HEK293 (cell line): Measurements from ENCODE around the gene INVS.

Experiments used
- BCL11B ChIP-seq: fragments of 450-650 bp; formaldehyde crosslinking; IDR thresholded peaks from 2 replicates; pipeline ENCODE4 v1.5.1; 2016; ENCODE audit warnings: low read depth, missing biosample characterization, missing genetic modification characterization
- KLF1 ChIP-seq: fragments of 450-650 bp; formaldehyde crosslinking; IDR thresholded peaks from 2 replicates; pipeline ENCODE4 v1.5.1; 2016; ENCODE audit warnings: missing biosample characterization, missing genetic modification characterization
- OSR2 ChIP-seq: fragments of 450-650 bp; formaldehyde crosslinking; IDR thresholded peaks from 2 replicates; pipeline ENCODE4 v1.5.1; 2016; ENCODE audit warnings: missing biosample characterization, missing genetic modification characterization
- OVOL3 ChIP-seq: fragments of 450-650 bp; formaldehyde crosslinking; IDR thresholded peaks from 2 replicates; pipeline ENCODE4 v1.5.1; 2016; ENCODE audit warnings: missing biosample characterization, missing genetic modification characterization
- RBAK ChIP-seq: fragments of 450-650 bp; formaldehyde crosslinking; IDR thresholded peaks from 2 replicates; pipeline ENCODE4 v1.5.1; 2016; ENCODE audit warnings: missing biosample characterization, missing genetic modification characterization
- SCRT1 ChIP-seq: fragments of 450-650 bp; formaldehyde crosslinking; IDR thresholded peaks from 2 replicates; pipeline ENCODE4 v1.5.1; 2016; ENCODE audit warnings: missing biosample characterization, missing genetic modification characterization, borderline replicate concordance
- SCRT2 ChIP-seq: fragments of 450-650 bp; formaldehyde crosslinking; IDR thresholded peaks from 2 replicates; pipeline ENCODE4 v1.5.1; 2016; ENCODE audit warnings: missing biosample characterization, missing genetic modification characterization
- WT1 ChIP-seq: fragments of 450-650 bp; formaldehyde crosslinking; IDR thresholded peaks from 2 replicates; pipeline ENCODE4 v1.5.1; 2016; ENCODE audit warnings: missing biosample characterization, missing genetic modification characterization
- ZBTB48 ChIP-seq: fragments of 450-650 bp; formaldehyde crosslinking; IDR thresholded peaks from 2 replicates; pipeline ENCODE4 v1.5.1; 2016; ENCODE audit warnings: missing biosample characterization, missing genetic modification characterization
- ZNF133 ChIP-seq: fragments of 450-650 bp; formaldehyde crosslinking; IDR thresholded peaks from 2 replicates; pipeline ENCODE4 v1.5.1; 2016; ENCODE audit warnings: missing biosample characterization, missing genetic modification characterization
- ZNF175 ChIP-seq: fragments of 450-650 bp; formaldehyde crosslinking; IDR thresholded peaks from 2 replicates; pipeline ENCODE4 v1.5.1; 2016; ENCODE audit warnings: missing biosample characterization, missing genetic modification characterization
- ZNF211 ChIP-seq: fragments of 450-650 bp; formaldehyde crosslinking; IDR thresholded peaks from 2 replicates; pipeline ENCODE4 v1.5.1; 2016; ENCODE audit warnings: low read depth, missing biosample characterization, missing genetic modification characterization
- ZNF239 ChIP-seq: fragments of 450-650 bp; formaldehyde crosslinking; IDR thresholded peaks from 2 replicates; pipeline ENCODE4 v1.5.1; 2016; ENCODE audit warnings: missing biosample characterization, missing genetic modification characterization
- ZNF24 ChIP-seq: fragments of 450-650 bp; formaldehyde crosslinking; IDR thresholded peaks from 2 replicates; pipeline ENCODE4 v1.5.1; 2016; ENCODE audit warnings: missing biosample characterization, missing genetic modification characterization
- ZNF311 ChIP-seq: fragments of 450-650 bp; formaldehyde crosslinking; IDR thresholded peaks from 2 replicates; pipeline ENCODE4 v1.5.1; 2017; ENCODE audit warnings: missing biosample characterization, missing genetic modification characterization, borderline replicate concordance
- ZNF324 ChIP-seq: fragments of 450-650 bp; formaldehyde crosslinking; IDR thresholded peaks from 2 replicates; pipeline ENCODE4 v1.5.1; 2016; ENCODE audit warnings: missing biosample characterization, missing genetic modification characterization
- ZNF366 ChIP-seq: fragments of 450-650 bp; formaldehyde crosslinking; conservative IDR thresholded peaks from 2 replicates; pipeline ENCODE4 v1.5.1; 2016; ENCODE audit warnings: missing biosample characterization, missing genetic modification characterization
- ZNF394 ChIP-seq: fragments of 450-650 bp; formaldehyde crosslinking; IDR thresholded peaks from 2 replicates; pipeline ENCODE4 v1.5.1; 2016; ENCODE audit warnings: missing biosample characterization, missing genetic modification characterization, mild to moderate bottlenecking, moderate library complexity, borderline replicate concordance
- ZNF404 ChIP-seq: fragments of 450-650 bp; formaldehyde crosslinking; IDR thresholded peaks from 2 replicates; pipeline ENCODE4 v1.5.1; 2017; ENCODE audit warnings: missing biosample characterization, missing genetic modification characterization
- ZNF426 ChIP-seq: fragments of 450-650 bp; formaldehyde crosslinking; IDR thresholded peaks from 2 replicates; pipeline ENCODE4 v1.5.1; 2017; ENCODE audit warnings: missing biosample characterization, missing genetic modification characterization, mild to moderate bottlenecking, inconsistent platforms, moderate library complexity
- ZNF529 ChIP-seq: fragments of 450-650 bp; formaldehyde crosslinking; IDR thresholded peaks from 2 replicates; pipeline ENCODE4 v1.5.1; 2017; ENCODE audit warnings: missing genetic modification characterization, missing biosample characterization; ENCODE audit not compliant: insufficient replicate concordance
- ZNF560 ChIP-seq: fragments of 450-650 bp; formaldehyde crosslinking; IDR thresholded peaks from 2 replicates; pipeline ENCODE4 v1.5.1; 2017; ENCODE audit warnings: missing biosample characterization, missing genetic modification characterization, borderline replicate concordance
- ZNF596 ChIP-seq: fragments of 450-650 bp; IDR thresholded peaks from 2 replicates; pipeline ENCODE4 v1.5.0; 2018; ENCODE audit warnings: missing biosample characterization, mild to moderate bottlenecking, missing genetic modification characterization, moderate library complexity
- ZNF610 ChIP-seq: fragments of 450-650 bp; formaldehyde crosslinking; IDR thresholded peaks from 2 replicates; pipeline ENCODE4 v1.5.1; 2016; ENCODE audit warnings: missing biosample characterization, missing genetic modification characterization, borderline replicate concordance
- ZNF629 ChIP-seq: fragments of 450-650 bp; formaldehyde crosslinking; IDR thresholded peaks from 2 replicates; pipeline ENCODE4 v1.5.1; 2017; ENCODE audit warnings: missing biosample characterization, missing genetic modification characterization
- ZNF658 ChIP-seq: fragments of 450-650 bp; formaldehyde crosslinking; IDR thresholded peaks from 2 replicates; pipeline ENCODE4; 2016; ENCODE audit warnings: missing biosample characterization, missing genetic modification characterization
- ZNF660 ChIP-seq: fragments of 450-650 bp; IDR thresholded peaks from 2 replicates; pipeline ENCODE4 v1.5.1; 2018; ENCODE audit warnings: missing biosample characterization, mild to moderate bottlenecking, missing genetic modification characterization
- ZNF664 ChIP-seq: fragments of 450-650 bp; formaldehyde crosslinking; IDR thresholded peaks from 2 replicates; pipeline ENCODE4 v1.5.1; 2016; ENCODE audit warnings: missing biosample characterization, missing genetic modification characterization
- TF ChIP-seq, protein P1 (sequence below): fragments of 450-650 bp; formaldehyde crosslinking; IDR thresholded peaks from 2 replicates; pipeline ENCODE4 v1.5.1; 2016; ENCODE audit warnings: missing biosample characterization, missing genetic modification characterization
- TF ChIP-seq, protein P2 (sequence below): fragments of 450-650 bp; IDR thresholded peaks from 2 replicates; pipeline ENCODE4 v1.5.1; 2018; ENCODE audit warnings: missing biosample characterization, missing genetic modification characterization
- TF ChIP-seq, protein P3 (sequence below): IDR thresholded peaks from 2 replicates; pipeline ENCODE4 v1.6.1; 2011; ENCODE audit warnings: mild to moderate bottlenecking, low read depth, low read length, borderline replicate concordance
- TF ChIP-seq, protein P4 (sequence below): fragments of 450-650 bp; formaldehyde crosslinking; IDR thresholded peaks from 2 replicates; pipeline ENCODE4 v1.5.1; 2016; ENCODE audit warnings: missing biosample characterization, missing genetic modification characterization, borderline replicate concordance
- TF ChIP-seq, protein P5 (sequence below): fragments of 450-650 bp; formaldehyde crosslinking; IDR thresholded peaks from 2 replicates; pipeline ENCODE4 v1.5.1; 2016; ENCODE audit warnings: missing biosample characterization, missing genetic modification characterization, borderline replicate concordance

The INVS gene

DNA sequence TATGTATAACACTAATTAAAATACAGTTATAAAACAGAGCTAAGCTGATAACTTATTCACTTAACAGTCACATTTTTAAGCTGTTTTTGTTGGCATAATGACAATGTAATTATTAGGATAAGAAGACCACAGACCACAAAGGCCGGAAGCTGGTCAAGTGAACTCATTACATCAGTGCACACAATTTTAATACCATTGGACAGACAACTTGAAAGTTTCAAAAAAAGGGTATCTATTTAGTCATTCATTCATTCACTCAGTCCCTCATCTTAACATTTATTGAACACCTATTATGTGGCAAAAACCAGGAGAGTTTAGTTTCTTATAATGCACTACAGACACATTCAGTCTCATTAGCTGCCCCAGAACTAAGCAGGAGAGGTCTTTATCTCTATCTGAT is 11.8 kb upstream of the INVS start (continued):
- TF ChIP-seq, protein P1, sequence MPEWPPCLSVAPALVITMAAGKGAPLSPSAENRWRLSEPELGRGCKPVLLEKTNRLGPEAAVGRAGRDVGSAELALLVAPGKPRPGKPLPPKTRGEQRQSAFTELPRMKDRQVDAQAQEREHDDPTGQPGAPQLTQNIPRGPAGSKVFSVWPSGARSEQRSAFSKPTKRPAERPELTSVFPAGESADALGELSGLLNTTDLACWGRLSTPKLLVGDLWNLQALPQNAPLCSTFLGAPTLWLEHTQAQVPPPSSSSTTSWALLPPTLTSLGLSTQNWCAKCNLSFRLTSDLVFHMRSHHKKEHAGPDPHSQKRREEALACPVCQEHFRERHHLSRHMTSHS (tag by site-specific recombination): no peak
- TF ChIP-seq SCRT1 (no peak), ZBTB48 (tag by site-specific recombination) (no peak), RBAK (tag by site-specific recombination) (no peak), KLF1 (tag by site-specific recombination) (no peak), ZNF660 (no peak), SCRT2 (tag by site-specific recombination) (no peak), ZNF658 (no peak), ZNF560 (tag by site-specific recombination) (no peak), ZNF394 (no peak), ZNF24 (0 out of 2 replicates have a peak, but pooled peaks have one; percentile 47), ZNF175 (no peak), ZNF324 (no peak), ZNF133 (no peak), ZNF629 (tag by site-specific recombination) (peak; percentile 49), ZNF211 (no peak), BCL11B (tag by site-specific recombination) (no peak), ZNF239 (tag by site-specific recombination) (no peak), OSR2 (tag by site-specific recombination) (peak; percentile 25; the same call in 1 of the 2 replicates), OVOL3 (tag by site-specific recombination) (no peak), ZNF426 (no peak), ZNF404 (no peak), ZNF596 (tag by site-specific recombination) (no peak), ZNF366 (tag by site-specific recombination) (no peak), ZNF529 (tag by site-specific recombination) (no peak), ZNF664 (tag by site-specific recombination) (peak; percentile 72; the same call in 1 of the 2 replicates), WT1 (tag by site-specific recombination) (no peak), ZNF311 (tag by site-specific recombination) (no peak), ZNF610 (no peak)
- TF ChIP-seq, protein P2, sequence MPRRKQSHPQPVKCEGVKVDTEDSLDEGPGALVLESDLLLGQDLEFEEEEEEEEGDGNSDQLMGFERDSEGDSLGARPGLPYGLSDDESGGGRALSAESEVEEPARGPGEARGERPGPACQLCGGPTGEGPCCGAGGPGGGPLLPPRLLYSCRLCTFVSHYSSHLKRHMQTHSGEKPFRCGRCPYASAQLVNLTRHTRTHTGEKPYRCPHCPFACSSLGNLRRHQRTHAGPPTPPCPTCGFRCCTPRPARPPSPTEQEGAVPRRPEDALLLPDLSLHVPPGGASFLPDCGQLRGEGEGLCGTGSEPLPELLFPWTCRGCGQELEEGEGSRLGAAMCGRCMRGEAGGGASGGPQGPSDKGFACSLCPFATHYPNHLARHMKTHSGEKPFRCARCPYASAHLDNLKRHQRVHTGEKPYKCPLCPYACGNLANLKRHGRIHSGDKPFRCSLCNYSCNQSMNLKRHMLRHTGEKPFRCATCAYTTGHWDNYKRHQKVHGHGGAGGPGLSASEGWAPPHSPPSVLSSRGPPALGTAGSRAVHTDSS (tag by site-specific recombination): no peak
- TF ChIP-seq, protein P3, sequence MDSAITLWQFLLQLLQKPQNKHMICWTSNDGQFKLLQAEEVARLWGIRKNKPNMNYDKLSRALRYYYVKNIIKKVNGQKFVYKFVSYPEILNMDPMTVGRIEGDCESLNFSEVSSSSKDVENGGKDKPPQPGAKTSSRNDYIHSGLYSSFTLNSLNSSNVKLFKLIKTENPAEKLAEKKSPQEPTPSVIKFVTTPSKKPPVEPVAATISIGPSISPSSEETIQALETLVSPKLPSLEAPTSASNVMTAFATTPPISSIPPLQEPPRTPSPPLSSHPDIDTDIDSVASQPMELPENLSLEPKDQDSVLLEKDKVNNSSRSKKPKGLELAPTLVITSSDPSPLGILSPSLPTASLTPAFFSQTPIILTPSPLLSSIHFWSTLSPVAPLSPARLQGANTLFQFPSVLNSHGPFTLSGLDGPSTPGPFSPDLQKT: no peak
- TF ChIP-seq, protein P4, sequence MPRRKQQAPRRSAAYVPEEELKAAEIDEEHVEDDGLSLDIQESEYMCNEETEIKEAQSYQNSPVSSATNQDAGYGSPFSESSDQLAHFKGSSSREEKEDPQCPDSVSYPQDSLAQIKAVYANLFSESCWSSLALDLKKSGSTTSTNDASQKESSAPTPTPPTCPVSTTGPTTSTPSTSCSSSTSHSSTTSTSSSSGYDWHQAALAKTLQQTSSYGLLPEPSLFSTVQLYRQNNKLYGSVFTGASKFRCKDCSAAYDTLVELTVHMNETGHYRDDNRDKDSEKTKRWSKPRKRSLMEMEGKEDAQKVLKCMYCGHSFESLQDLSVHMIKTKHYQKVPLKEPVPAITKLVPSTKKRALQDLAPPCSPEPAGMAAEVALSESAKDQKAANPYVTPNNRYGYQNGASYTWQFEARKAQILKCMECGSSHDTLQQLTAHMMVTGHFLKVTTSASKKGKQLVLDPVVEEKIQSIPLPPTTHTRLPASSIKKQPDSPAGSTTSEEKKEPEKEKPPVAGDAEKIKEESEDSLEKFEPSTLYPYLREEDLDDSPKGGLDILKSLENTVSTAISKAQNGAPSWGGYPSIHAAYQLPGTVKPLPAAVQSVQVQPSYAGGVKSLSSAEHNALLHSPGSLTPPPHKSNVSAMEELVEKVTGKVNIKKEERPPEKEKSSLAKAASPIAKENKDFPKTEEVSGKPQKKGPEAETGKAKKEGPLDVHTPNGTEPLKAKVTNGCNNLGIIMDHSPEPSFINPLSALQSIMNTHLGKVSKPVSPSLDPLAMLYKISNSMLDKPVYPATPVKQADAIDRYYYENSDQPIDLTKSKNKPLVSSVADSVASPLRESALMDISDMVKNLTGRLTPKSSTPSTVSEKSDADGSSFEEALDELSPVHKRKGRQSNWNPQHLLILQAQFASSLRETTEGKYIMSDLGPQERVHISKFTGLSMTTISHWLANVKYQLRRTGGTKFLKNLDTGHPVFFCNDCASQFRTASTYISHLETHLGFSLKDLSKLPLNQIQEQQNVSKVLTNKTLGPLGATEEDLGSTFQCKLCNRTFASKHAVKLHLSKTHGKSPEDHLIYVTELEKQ (tag by site-specific recombination): no peak
- TF ChIP-seq, protein P5, sequence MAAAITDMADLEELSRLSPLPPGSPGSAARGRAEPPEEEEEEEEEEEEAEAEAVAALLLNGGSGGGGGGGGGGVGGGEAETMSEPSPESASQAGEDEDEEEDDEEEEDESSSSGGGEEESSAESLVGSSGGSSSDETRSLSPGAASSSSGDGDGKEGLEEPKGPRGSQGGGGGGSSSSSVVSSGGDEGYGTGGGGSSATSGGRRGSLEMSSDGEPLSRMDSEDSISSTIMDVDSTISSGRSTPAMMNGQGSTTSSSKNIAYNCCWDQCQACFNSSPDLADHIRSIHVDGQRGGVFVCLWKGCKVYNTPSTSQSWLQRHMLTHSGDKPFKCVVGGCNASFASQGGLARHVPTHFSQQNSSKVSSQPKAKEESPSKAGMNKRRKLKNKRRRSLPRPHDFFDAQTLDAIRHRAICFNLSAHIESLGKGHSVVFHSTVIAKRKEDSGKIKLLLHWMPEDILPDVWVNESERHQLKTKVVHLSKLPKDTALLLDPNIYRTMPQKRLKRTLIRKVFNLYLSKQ (tag by site-specific recombination): no peak
